Superior temporal gyrus (tissue), 1 donor: Measurements from ENCODE around the gene SPON2.

Experiments used
- DNase-seq: peaks from one replicate; pipeline ENCODE4 v3.0.0-alpha.2; 2016; ENCODE audit errors: extremely low spot score

Gene SPON2

DNA sequence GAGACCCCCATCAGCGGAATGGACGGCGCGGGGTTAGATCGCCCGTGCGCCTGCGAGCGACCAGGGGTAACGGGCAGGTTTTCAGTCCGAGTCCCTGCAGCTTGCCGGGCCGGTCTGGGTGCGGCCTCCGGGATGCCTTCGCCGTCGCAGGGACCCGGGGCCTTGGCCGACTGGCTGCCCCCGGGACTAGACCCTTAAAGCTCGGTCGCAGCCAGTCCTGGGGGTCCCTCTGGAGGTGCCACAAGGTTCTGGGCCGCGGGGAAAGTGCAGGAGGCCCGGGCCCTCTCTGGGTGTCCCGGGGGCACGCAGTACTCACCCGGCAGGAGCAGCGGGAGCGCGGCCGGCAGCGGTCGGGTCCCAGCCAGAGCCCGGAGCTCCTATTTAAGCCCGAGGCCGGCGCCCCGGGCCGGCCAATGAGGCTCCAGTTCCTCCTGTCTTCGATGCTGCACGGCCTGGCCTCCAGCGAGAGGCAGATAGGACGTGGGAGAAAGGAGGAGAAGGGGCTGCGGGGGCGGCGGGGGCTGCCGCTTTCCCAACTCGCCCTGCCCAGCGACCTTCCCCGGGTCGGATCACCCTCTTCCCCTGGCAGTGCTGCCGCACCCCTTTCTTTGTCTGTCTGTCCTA, at the start of gene SPON2:
Gene SPON2, minus strand, starts transcription at position 356 of the 624 bp plus-strand sequence.
- DNase-seq, result no peak

DNA sequence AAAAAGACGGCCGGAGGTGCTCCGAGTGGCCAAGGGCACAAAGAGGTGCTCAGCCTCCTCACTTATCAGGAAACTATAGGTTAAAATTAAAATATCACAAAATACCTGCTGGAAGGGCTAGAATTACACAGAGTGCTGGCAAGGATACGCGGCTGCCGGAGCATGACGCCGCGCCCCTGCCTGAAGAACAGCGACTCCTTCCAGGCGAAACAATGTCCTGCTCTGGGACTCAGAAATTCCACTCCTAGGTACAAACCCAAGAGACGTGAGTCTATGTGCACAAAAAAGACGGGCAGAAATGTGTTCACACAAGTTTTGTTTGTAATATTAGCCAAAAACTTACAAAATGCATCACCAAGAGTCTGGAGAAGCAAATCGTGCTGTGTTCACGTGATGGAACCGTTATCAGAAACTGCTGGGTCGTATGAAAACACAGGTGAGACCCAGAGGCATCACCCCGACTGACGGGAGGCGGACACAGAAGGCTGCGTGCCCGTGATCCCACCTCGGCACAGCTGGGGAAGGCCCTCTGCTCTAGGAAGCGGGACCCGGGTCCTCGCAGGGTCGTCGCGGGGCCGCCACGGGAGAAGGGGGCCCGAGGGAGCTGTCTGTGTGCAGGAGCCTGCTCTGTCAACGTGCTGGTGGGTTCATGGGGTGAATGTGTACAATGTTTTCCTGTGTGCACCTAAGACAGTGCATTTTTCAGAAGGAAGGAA, 48.9 kb upstream of the SPON2 start:
- DNase-seq, result no peak

DNA sequence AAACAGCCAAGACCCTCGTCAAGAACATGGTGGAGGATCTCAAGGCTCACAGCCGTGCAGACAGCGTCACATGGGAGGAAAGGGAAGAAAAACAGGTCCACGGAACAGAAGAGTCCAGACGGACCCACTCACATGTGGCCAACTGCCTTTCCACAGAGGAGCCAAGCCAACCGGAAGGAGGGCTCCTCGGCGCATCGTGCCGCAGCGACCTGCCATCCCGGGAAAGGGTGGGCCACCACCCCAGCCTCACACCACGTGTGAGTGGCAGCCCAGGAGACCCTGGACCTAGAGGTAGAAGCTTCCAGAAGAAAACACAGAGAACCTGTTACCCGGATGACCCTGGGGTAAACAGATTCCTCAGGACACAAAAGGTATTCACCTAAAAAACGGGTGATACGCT, 48.2 kb upstream of the SPON2 start:
- no peak for DNase-seq

DNA sequence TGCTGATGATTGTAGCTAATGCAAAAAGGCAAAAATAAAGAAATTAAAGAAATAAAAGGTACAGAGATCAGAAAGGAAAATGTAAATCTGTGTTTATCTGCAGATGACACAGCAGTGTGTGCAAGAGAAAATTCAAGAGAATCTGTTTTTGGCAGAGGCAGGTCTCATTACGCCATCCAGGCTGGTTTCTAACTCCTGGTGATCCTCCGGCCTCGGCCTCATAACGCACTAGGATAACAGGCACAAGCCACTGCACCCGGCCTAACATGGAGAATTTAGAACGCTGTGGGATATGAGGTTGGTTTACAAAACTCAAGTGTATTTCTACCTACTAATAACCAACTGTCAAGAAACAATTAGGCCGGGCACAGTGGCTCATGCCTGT, 47.2 kb upstream of the SPON2 start:
- no peak for DNase-seq

DNA sequence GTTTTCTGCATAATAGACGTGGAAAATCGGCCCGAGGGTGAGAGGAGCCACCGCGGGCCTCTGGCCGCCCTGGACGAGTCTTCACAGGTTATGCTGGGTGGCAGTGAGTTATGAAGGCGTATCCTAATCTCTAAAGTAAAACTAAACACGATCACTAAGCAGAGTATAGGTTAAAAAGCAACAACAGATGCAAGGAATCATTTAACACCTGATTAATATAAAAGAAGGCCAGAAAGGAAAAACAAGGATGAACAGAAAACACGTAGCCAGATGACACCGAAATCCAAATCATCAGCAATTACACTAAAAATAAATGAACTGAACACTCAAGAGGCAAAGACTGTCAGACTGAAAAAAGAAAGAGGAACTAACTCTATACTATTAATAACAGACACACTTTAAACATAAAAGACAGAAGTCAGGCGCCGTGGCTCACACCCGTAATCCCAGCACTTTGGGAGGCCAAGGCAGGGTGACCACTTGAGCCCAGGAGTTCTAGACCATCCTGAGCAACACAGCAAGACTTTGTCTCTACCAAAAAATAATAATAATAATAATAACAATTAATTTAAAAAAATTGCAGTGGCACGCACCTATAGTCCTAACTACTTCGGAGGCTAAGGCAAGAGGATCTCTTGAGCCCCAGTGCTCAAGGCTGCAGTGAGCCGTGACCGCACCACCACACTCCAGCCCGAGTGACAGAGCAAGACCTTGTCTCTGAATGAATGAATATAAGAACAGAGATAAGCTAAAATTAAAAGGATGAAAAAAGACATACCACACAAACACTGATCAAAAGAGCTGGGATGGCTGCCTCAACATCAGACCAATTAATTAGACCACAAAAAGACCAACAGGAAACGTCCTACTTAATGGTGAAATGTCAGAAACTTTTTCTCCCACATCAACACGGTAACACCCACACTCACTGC, 46.5 kb upstream of the SPON2 start:
- no peak for DNase-seq

DNA sequence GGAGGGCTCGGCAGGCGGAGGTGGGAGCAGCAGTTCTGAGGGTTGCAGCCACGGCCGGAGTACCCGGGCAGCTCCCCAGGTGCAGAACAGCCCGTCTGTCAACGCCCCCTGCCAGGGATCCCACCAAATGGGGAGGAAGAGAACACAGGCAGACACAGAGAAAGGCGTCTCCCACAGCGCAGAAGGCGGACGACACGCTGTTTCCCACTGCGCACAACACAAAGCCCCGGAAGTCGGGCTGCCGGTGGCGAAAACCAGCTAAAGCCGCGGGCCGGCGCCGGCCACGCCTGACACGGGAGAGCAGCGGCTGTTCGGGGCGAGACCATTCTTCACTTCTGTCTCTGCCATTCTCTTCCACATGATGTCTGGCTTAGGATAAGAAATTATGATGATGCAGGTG, 45.0 kb upstream of the SPON2 start:
- DNase-seq, result no peak

DNA sequence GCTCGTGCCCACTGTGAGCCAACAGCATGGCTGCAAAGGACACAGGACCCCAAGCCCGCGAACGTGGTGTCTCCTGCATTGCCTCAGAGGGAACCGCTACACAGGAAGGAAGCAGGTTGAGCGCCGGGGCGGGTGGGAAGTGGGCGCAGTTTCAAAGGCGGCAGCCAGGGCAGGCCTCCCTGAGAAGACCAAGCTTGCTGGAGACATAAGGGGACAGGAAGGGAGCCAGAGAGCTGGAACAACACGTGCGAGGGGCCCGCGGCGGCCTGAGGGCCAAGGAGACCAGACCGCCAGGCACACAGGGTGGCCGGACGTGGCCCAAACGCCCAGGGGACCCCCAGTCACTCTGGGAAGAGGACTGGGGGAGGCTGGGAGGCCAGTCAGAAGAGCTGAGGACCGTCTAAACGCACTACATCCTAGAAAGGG, 44.5 kb upstream of the SPON2 start:
- DNase-seq, result no peak

DNA sequence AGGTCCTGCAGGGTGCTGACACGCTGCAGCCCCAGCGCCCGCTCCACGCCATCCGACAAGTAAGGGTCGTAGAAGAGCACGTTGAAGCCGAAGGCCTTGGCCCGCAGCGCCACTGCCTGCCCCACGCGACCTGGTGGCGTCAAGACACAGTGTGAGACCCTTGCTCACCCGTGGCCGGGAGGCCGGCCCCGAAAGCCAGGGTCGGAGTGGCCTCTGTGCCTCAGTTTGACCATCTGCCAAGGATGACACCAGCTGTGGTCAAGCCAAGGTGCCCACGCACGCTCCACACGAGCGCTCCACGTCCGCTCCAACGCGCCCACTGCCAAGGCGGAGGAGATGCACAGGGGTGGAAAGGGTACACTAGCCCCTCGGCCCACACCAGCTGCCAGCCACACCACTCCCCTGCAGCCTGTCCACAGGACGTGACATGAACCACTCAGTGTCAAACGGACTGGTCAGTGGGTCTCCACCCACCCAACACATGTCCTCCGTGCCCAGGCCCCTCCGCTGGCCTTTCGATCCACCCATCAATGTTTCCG, 43.8 kb upstream of the SPON2 start:
- no peak for DNase-seq

DNA sequence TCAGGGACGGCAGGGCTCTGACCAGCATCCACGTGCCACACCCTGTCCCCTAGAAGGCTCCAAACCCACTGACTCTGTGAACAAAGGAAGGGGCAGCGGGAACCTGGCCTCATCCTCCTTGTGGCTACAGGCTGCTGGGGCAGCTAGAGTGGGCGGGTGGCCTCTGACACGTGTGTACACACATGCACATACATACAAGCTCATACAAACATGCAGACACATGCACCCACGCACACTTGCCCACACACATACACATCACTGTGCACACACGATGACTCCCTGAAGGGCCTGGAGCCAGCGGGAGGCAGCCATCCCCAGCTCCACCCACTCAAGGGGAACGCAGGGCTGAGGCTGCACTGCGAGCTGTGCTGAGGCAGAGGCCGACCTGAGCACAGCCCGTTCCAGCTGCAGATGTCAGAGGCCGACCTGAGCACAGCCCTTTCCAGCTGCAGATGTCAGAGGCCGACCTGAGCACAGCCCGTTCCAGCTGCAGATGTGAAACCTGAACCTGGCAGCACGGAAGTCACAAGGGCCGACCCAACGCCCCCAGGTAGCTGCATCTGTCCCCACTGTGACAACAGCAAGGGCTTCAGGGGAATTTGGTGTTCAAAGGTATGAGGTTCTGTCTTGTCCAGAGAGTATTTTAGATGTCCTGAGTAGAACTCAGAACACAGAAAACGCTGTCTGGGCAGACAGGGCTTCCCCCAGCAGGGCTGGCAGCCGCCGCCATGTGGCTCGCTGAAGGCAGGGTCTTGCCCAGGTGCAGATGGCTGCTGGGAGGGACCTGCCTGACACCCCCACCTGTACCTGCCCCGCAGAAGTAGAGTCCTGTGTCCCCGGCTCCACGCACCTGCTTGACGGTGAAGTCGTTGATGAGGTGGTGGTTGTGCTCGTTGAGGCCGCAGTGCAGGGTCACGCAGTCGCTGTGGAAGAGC, 43.0 kb upstream of the SPON2 start:
- DNase-seq, result no peak

DNA sequence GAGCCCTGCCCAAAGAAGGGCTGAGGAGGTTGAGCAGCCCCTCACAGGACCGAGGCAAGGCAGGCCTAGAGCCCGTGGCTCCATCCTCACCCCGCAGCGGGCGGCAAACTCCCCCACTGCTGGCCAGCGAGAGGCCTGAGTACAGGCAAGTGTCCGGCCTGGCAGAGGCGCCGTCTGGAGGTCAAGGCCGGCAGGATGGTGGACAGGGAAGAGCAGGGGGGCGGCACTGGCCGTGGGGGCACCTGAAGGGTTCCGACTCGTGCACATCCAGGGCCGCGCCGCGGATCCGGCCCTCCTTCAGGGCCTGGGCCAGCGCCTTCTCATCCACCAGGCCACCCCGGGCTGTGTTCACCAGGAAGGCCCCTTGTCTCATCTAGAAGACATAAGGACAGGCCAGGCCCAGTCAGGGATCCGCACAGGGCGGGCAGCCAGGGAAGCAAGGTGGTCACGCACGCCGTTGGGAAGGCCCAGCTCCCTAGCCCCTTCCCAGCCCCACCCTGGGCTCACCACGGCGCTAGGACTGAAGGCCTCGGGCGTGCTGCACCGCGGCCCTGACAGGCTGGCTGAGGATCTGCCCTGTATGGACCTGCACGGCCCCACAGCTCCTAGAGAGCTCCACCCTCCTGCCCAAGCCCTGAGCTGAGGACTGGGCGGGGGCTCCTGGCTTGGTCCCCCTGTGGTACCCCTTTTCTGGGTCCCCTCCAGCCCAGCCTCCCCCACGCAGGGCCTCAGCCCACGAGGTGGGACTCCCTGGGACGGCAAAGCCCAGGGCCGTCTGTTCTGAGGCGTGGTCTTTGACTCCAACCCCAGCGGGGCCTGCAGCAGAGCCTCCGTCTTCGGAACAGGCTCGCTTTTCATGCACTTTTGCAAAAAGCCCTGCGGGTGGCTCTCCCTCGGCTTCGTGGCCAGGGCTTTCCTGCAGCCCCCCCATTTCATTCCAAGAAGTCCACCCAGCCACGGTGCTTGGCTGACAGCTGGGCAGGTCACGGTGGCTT, 42.0 kb upstream of the SPON2 start:
- DNase-seq, result no peak

DNA sequence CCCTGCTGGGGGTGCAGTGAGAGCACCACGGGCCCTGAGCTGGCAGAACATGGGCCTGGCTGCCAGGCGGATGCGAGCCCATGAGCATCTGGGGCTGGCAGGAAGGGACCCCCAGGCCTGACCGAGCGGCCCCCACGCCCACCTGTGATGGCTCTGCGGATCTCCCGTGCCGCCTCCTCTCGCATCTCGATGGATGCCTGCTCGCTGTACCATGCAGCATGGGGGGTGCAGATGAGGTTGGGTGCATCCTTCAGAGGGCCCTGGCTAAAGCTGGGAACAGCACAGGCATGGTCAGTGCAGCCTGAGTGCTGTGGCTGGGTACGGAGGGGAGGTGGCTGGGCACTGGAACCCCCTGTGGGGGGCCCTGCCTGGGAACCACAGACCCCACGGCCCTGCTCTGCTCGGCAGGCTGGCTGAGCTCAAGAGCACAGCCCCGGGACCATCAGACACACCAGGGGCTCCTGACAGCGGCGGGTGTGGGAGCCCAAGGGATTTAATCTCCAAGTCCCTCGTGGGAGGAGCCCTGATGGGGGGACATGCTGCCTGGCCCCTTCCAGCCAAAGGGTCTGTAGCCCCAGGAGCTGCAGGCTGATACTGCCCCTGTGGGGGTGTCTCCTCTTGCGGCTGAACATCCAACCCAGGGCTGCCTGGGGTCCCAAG, 41.1 kb upstream of the SPON2 start:
- DNase-seq, result no peak

DNA sequence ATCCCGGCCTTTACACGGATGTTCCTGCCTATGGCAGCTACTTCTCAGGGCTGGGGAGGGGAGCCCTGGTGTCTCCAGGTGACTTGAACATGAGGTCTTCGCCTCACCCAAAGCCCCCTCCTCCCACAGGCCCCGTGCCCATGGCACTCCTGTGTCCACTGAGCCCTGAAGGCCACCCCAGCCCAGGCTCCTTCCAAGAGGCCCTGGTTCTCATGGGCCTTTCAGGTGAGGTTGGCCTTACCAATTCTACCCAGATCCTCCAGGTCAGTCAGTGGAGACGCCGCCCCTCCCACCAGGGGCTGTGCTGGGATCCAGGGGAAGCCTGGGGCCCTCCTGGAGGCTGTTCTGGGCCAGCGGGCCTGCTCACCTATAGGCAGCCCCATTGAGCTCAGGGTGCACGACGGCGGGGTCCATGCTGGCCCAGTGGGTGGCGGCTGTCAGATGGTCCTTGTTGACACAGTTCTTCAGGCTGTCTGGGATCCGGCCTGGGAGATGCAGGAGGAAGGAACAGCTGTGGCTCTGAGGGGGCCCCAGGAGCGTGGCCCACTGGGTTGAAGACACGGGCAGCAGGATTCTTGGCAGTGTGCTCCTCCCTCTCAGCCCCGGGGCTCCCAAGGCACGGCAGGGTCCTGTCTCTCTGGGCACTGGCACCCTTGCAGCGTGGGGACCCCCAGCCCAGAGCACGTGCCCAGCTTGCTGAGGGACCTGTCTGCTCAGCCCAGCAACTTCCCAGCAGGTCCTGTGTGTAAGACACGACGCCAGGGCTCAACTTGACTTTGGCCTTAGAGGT, 40.4 kb upstream of the SPON2 start:
- no peak for DNase-seq

DNA sequence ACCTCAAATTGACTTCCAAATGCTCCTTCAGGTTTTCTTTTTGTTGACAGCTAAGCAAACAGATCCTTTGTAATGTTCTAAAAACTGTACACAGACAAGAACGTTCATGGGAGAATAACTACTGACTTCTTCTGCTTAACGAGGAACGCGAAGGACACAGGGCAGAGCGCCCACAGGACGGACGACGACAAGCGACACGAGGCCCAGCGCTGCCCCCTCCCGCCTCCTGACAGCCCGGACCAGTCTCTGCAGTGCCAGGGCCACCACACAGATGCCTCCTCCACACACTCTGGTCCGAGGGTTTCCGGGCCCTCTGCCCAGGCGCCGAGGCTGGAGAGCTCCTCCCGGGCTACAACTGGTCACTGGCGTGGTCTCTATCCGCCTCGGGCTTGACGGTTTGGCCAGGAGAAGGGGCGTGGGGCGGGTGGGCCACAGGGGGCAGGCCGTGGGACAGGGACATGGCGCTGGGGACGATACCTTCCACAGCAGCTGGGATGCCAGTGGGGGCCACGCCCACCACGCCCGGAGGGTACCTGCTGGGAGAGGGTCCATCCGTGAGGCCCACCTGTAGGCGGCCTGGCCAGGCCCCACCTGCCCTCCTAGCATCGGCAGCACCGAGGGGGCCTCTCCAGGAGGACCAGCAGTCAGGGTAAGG, 39.6 kb upstream of the SPON2 start:
- no peak for DNase-seq

DNA sequence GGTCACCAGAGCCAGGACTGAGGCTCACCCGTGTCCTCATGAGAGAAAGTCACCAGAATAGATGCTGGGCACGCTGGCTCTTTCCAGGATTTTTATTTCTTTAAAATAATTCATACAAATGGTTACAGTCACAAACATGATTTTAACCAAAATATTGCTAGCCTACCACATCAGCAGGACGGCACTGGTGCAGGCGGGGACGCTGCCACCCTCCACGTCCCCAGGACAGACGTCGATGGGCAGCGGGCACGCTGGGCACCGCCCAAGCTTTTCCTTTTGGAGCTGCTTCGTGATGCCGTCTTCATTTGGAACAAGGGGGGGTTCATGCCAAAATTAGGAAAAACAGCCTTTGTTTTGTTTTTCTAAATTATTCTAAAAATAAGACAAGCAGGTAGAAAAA, 39.0 kb upstream of the SPON2 start:
- DNase-seq, result no peak

DNA sequence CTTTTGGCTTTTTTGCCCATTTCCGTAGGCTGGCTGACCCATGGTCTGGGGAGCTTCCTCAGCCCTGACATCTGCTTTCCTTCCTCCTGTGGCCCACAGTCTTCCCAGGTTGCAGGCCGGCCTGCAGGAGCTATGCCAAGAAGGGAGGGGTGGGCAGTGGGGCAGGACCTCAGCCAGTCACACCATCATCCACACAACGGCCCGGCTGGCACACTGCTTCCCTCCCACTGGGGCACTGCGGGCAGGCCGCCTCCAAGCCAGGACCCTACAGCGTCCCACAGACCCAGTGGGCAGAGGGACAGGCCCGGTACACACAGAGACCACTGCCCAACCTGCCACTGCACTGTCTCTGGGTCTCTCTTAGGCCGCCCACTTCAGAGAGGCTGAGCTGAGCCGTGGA, 38.6 kb upstream of the SPON2 start:
- DNase-seq, result no peak

DNA sequence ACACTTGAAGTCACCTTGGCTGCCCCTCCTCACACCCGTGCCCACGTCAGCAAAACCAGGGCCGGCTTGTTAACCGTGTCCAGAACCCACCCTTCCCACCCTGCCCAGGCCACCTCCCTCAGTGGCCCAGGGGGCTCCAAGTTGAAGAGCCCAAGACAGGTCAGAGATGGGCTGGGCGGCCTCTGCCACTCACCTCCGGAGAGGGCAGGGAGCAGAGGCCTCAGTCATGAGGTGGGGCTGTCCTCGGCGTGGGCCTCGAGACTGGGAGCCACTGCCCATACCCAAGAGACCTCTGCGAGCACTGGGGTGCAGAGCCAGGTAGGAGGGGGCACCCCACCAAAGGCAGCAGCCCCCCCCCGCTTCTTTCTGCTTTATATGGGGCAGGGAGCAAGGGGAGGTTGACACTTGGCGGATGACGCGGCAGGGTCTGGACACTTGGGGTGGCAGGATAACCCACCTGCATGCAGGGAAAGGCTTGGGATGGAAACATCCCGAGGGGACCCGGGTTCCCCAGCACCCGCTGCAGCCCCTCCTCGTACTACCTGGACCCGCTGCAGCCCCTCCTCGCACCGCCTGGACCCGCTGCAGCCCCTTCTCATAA, 38.0 kb upstream of the SPON2 start:
- no peak for DNase-seq

DNA sequence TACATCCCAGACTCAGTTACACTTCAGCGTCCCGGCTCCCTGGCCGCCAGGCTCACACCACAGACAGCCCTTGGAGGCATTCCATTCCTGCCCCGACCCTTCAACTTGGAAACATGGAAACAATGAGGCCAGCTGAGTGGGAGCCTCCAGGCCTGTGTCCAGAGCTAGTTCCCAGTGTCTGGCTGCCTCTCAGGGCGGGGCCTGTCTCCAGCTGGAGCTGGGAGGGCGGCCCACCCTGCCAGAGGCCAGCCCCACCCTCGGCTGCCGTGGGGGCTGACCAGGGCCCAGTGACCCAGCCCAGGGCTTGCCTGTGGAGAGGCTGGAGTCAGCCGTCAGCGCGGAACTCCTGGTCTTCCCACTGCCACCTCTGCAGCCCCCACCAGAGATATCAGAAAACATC, 37.4 kb upstream of the SPON2 start:
- no peak for DNase-seq
